ENCODE results near the gene KLHDC9. TPM values are rescaled to one million over a fixed set of nuclear protein-coding genes. Genes with fewer than 3 reads are reported as not detected.
"Not testable (repeated sequence)": the region's sequence is repeated elsewhere in the genome, so short reads cannot be mapped to it uniquely, and the experiment has no call there.

KLHDC9 gene
- polyA plus RNA-seq, 1 donor, result 5.6 TPM

GRCh38 chr1:161115132-161115711 is 17.1 kb downstream of the KLHDC9 start:
- H3K4me1 ChIP-seq (ENCODE audit: control insufficient read depth, insufficient read depth, low read length), result peaks cover 20% of the 10 kb centered on the region
- H3K9me3 ChIP-seq (ENCODE audit: control insufficient read depth, low read depth, low read length), result no peaks in the 10 kb centered on the region
- H3K36me3 ChIP-seq (ENCODE audit: control insufficient read depth, insufficient read depth, low read length), result peaks cover 8% of the 10 kb centered on the region
- WGBS (ENCODE audit: insufficient coverage, low lambda C conversion rate), result no CpG with 5 or more reads among the region's 12 CpGs
- H3K4me3 ChIP-seq (ENCODE audit: low read length), result no peak overlapping the region
- H3K27ac ChIP-seq (ENCODE audit: low read length), result no peak overlapping the region
- no peak for DNase-seq
- no peaks in the 10 kb centered on the region for H3K27me3 ChIP-seq (ENCODE audit: control insufficient read depth, insufficient read depth, low read length)

- not testable (repeated sequence) for H3K27me3 ChIP-seq (ENCODE audit: control insufficient read depth, insufficient read depth, low read length); H3K9me3 ChIP-seq (ENCODE audit: control insufficient read depth, low read depth, low read length); DNase-seq; H3K4me3 ChIP-seq (ENCODE audit: low read length); H3K27ac ChIP-seq (ENCODE audit: low read length)
- peaks cover 15% of the 10 kb centered on the region for H3K36me3 ChIP-seq (ENCODE audit: control insufficient read depth, insufficient read depth, low read length)
- peaks cover 28% of the 10 kb centered on the region for H3K4me1 ChIP-seq (ENCODE audit: control insufficient read depth, insufficient read depth, low read length)
- WGBS (ENCODE audit: insufficient coverage, low lambda C conversion rate), result no CpG with 5 or more reads among the region's 6 CpGs
These were observed 17.8 kb downstream of the KLHDC9 start for GRCh38 chr1:161115961-161116360.

- H3K4me1 ChIP-seq (ENCODE audit: control insufficient read depth, insufficient read depth, low read length), result peaks cover 35% of the 10 kb centered on the region
- WGBS (ENCODE audit: insufficient coverage, low lambda C conversion rate), result no CpG with 5 or more reads among the region's 58 CpGs
- H3K9me3 ChIP-seq (ENCODE audit: control insufficient read depth, low read depth, low read length), result no peaks in the 10 kb centered on the region
- H3K36me3 ChIP-seq (ENCODE audit: control insufficient read depth, insufficient read depth, low read length), result peaks cover 35% of the 10 kb centered on the region
- DNase-seq, result peak; percentile 91 to 95
- H3K27me3 ChIP-seq (ENCODE audit: control insufficient read depth, insufficient read depth, low read length), result no peaks in the 10 kb centered on the region
- peak within 1 kb of the TSS; percentile 93 for H3K4me3 ChIP-seq (ENCODE audit: low read length)
- H3K27ac ChIP-seq (ENCODE audit: low read length), result peak within 1 kb of the TSS; percentile 98
These were observed 19.8 kb downstream of the KLHDC9 start, which contains the start of the genes NIT1 and PFDN2 for GRCh38 chr1:161117759-161118581. Gene NIT1 (plus strand): TSS chr1:161118105. CDS start chr1:161118177, 72 bp downstream. Gene PFDN2 (minus strand): TSS chr1:161118037. CDS start chr1:161118026, 11 bp downstream.

- peak overlapping the region; percentile 93 for H3K4me3 ChIP-seq (ENCODE audit: low read length)
- no CpG with 5 or more reads among the region's 10 CpGs for WGBS (ENCODE audit: insufficient coverage, low lambda C conversion rate)
- peak; percentile 90 to 96 for DNase-seq
- H3K27me3 ChIP-seq (ENCODE audit: control insufficient read depth, insufficient read depth, low read length), result no peaks in the 10 kb centered on the region
- H3K9me3 ChIP-seq (ENCODE audit: control insufficient read depth, low read depth, low read length), result no peaks in the 10 kb centered on the region
- peaks cover 46% of the 10 kb centered on the region for H3K36me3 ChIP-seq (ENCODE audit: control insufficient read depth, insufficient read depth, low read length)
- peaks cover 35% of the 10 kb centered on the region for H3K4me1 ChIP-seq (ENCODE audit: control insufficient read depth, insufficient read depth, low read length)
- peak overlapping the region; percentile 98 for H3K27ac ChIP-seq (ENCODE audit: low read length)
These were observed 21.1 kb downstream of the KLHDC9 start for GRCh38 chr1:161119092-161119903.

- DNase-seq, result no peak
- no CpG with 5 or more reads among the region's 3 CpGs for WGBS (ENCODE audit: insufficient coverage, low lambda C conversion rate)
- Histone ChIP-seq H3K4me1 (ENCODE audit: control insufficient read depth, insufficient read depth, low read length) (peaks cover 35% of the 10 kb centered on the region), H3K36me3 (ENCODE audit: control insufficient read depth, insufficient read depth, low read length) (peaks cover 54% of the 10 kb centered on the region), H3K9me3 (ENCODE audit: control insufficient read depth, low read depth, low read length) (no peaks in the 10 kb centered on the region), H3K27ac (ENCODE audit: low read length) (peak overlapping the region; percentile 98), H3K27me3 (ENCODE audit: control insufficient read depth, insufficient read depth, low read length) (no peaks in the 10 kb centered on the region), H3K4me3 (ENCODE audit: low read length) (no peak overlapping the region)
These were observed 23.0 kb downstream of the KLHDC9 start for GRCh38 chr1:161121042-161121650.

GRCh38 chr1:161121834-161122233 is 23.7 kb downstream of the KLHDC9 start:
- Histone ChIP-seq H3K36me3 (ENCODE audit: control insufficient read depth, insufficient read depth, low read length) (peaks cover 58% of the 10 kb centered on the region), H3K4me1 (ENCODE audit: control insufficient read depth, insufficient read depth, low read length) (peaks cover 30% of the 10 kb centered on the region), H3K27me3 (ENCODE audit: control insufficient read depth, insufficient read depth, low read length) (no peaks in the 10 kb centered on the region), H3K4me3 (ENCODE audit: low read length) (no peak overlapping the region), H3K9me3 (ENCODE audit: control insufficient read depth, low read depth, low read length) (no peaks in the 10 kb centered on the region), H3K27ac (ENCODE audit: low read length) (no peak overlapping the region)
- WGBS (ENCODE audit: insufficient coverage, low lambda C conversion rate), result no CpG with 5 or more reads among the region's 4 CpGs
- no peak for DNase-seq

GRCh38 chr1:161122967-161123366 is 24.8 kb downstream of the KLHDC9 start:
- Histone ChIP-seq H3K9me3 (ENCODE audit: control insufficient read depth, low read depth, low read length) (no peaks in the 10 kb centered on the region), H3K4me1 (ENCODE audit: control insufficient read depth, insufficient read depth, low read length) (peaks cover 29% of the 10 kb centered on the region), H3K4me3 (ENCODE audit: low read length) (no peak overlapping the region), H3K27me3 (ENCODE audit: control insufficient read depth, insufficient read depth, low read length) (no peaks in the 10 kb centered on the region), H3K36me3 (ENCODE audit: control insufficient read depth, insufficient read depth, low read length) (peaks cover 70% of the 10 kb centered on the region), H3K27ac (ENCODE audit: low read length) (no peak overlapping the region)
- no peak for DNase-seq
- no CpG with 5 or more reads among the region's 6 CpGs for WGBS (ENCODE audit: insufficient coverage, low lambda C conversion rate)

GRCh38 chr1:161127649-161128048 is 29.5 kb downstream of the KLHDC9 start:
- WGBS (ENCODE audit: insufficient coverage, low lambda C conversion rate), result no CpG with 5 or more reads among the region's 2 CpGs
- H3K36me3 ChIP-seq (ENCODE audit: control insufficient read depth, insufficient read depth, low read length), result peaks cover 60% of the 10 kb centered on the region
- no peaks in the 10 kb centered on the region for H3K27me3 ChIP-seq (ENCODE audit: control insufficient read depth, insufficient read depth, low read length)
- H3K4me3 ChIP-seq (ENCODE audit: low read length), result no peak overlapping the region
- peaks cover 5% of the 10 kb centered on the region for H3K4me1 ChIP-seq (ENCODE audit: control insufficient read depth, insufficient read depth, low read length)
- no peak overlapping the region for H3K27ac ChIP-seq (ENCODE audit: low read length)
- H3K9me3 ChIP-seq (ENCODE audit: control insufficient read depth, low read depth, low read length), result no peaks in the 10 kb centered on the region
- no peak for DNase-seq

- Histone ChIP-seq H3K9me3 (ENCODE audit: control insufficient read depth, low read depth, low read length) (no peaks in the 10 kb centered on the region), H3K4me1 (ENCODE audit: control insufficient read depth, insufficient read depth, low read length) (peaks cover 5% of the 10 kb centered on the region), H3K4me3 (ENCODE audit: low read length) (no peak overlapping the region), H3K36me3 (ENCODE audit: control insufficient read depth, insufficient read depth, low read length) (peaks cover 52% of the 10 kb centered on the region), H3K27me3 (ENCODE audit: control insufficient read depth, insufficient read depth, low read length) (no peaks in the 10 kb centered on the region), H3K27ac (ENCODE audit: low read length) (no peak overlapping the region)
- WGBS (ENCODE audit: insufficient coverage, low lambda C conversion rate), result 83% methylated on average over 1 of the region's 4 CpGs
- DNase-seq, result no peak
These were observed 30.6 kb downstream of the KLHDC9 start for GRCh38 chr1:161128591-161129420.
